Heart left ventricle (tissue), 16 donors: ENCODE measurements around the gene AHCTF1. TPM values are rescaled to one million over a fixed set of nuclear protein-coding genes. Genes with fewer than 3 reads are reported as not detected.
"Not testable (repeated sequence)": the region's sequence is repeated elsewhere in the genome, so short reads cannot be mapped to it uniquely, and the experiment has no call there.

Experiments used
- ATAC-seq, 4 donors: fragments of 200-7000 bp; cut with Tn5 transposase; one replicate each; pipeline ENCODE4 v1.9.1; 2020 to 2022; ENCODE audit warnings: moderate library complexity in 4 of 4, mild to moderate bottlenecking in 3 of 4, moderate number of reproducible peaks in 1 of 4
- DNase-seq, 5 donors: peaks; one replicate each; pipeline ENCODE4 v3.0.0-alpha.2; 2020
- H3K27ac ChIP-seq, 12 donors: fragments of 200-600 bp; sonication (generic) in 4 of 12; one replicate each; pipeline versions ENCODE4 v1.5.0 to v1.8.0; 2016 to 2022; ENCODE audit warnings: mild to moderate bottlenecking in 2 of 12
- H3K27me3 ChIP-seq, 9 donors: fragments of 200-600 bp; sonication (generic) in 2 of 9; one replicate each; pipeline versions ENCODE4 v1.5.1 to v1.8.0; 2016 to 2022; ENCODE audit warnings: mild to moderate bottlenecking in 3 of 9
- H3K36me3 ChIP-seq, 9 donors: fragments of 200-600 bp; sonication (generic) in 2 of 9; one replicate each; pipeline versions ENCODE4 v1.5.0 to v1.8.0; 2018 to 2022; ENCODE audit warnings: mild to moderate bottlenecking in 2 of 9
- H3K4me1 ChIP-seq, 12 donors: fragments of 200-600 bp; sonication (generic) in 4 of 12; one replicate each; pipeline versions ENCODE4 v1.5.0 to v1.8.0; 2016 to 2022; ENCODE audit warnings: mild to moderate bottlenecking in 3 of 12
- H3K4me3 ChIP-seq, 12 donors: fragments of 200-600 bp; sonication (generic) in 4 of 12; one replicate each; pipeline versions ENCODE4 v1.5.0 to v1.8.0; 2017 to 2022; ENCODE audit warnings: mild to moderate bottlenecking in 9 of 12, moderate library complexity in 4 of 12
- H3K9me3 ChIP-seq, 12 donors: fragments of 200-600 bp; sonication (generic) in 4 of 12; one replicate each; pipeline versions ENCODE4 v1.5.0 to v1.8.0; 2016 to 2022; ENCODE audit warnings: mild to moderate bottlenecking in 1 of 12
- POLR2A ChIP-seq, 2 donors: fragments of 450-650 bp; IDR thresholded peaks; one replicate each; pipeline ENCODE4 v1.6.1; 2017; ENCODE audit warnings: antibody characterized with exemption in 2 of 2, mild to moderate bottlenecking in 2 of 2, moderate library complexity in 2 of 2
- WGBS, 4 donors: extraction: QIAGEN DNeasy Blood & Tissue Kit in 2 of 4; methylation state at CpG; one replicate each; pipeline versions ENCODE4 v1.1.5 to v1.1.7; 2013 to 2018; 5-methylcytosine and 5-hydroxymethylcytosine counted together
- intact Hi-C, 10 donors: fragments of 100-400 bp; cut with DNase I; formaldehyde crosslinking; loops; one replicate each; pipeline versions ENCODE4 v1.11.1 to v1.14.2; 2022
- polyA plus RNA-seq, 2 donors: library from polyadenylated mRNA; stranded (reverse); fragments of 200-250 nt; gene quantifications; one replicate each; pipeline ENCODE4 v1.2.3, GENCODE V29; 2013
- total RNA-seq, 9 donors: library from RNA; depleted of rRNA in 2 of 9; stranded (reverse); fragments of >200 nt in 2 of 9; fragmentation: NEBNext Ultra II Directional in 3 of 9; extraction: Animal tissue kit (Norgen Biotek cat#: 25700) in 3 of 9; gene quantifications; one replicate each; pipeline versions ENCODE4 v1.1.0 to v1.2.4, GENCODE V29; 2016 to 2023
- TF ChIP-seq, protein P1 (sequence below), 12 donors: fragments of 200-600 bp; sonication (generic) in 4 of 12; IDR thresholded peaks; one replicate each; pipeline versions ENCODE4 v1.5.0 to v1.8.0; 2018 to 2022; ENCODE audit warnings: antibody characterized with exemption in 12 of 12, mild to moderate bottlenecking in 5 of 12
- donor health status: ischemic (EF 13 %, LVEDD 7.1; RV severe dilation, severe dysfunction).
- donor health status: healthy with polysubstance abuse.
- donor health status: DM: no; HTN: yes; CAD: no.
- donor health status: DM: no; HTN: no; CAD: no.
- donor health status: ischemic (EF 25% LVEDD 6.9; RV normal size, moderate dysfunction).
- donor health status: ischemic (EF 25% LVEDD 5.7; RV mildly dilated, moderate dysfunction).
- donor health status: healthy.
- donor health status: DM: yes; HTN: yes; CAD: no.
- donor health status: ischemic (EF 35%, LVEDD 5.7; RV mildly dilated, moderate dysfunction).
- donor health status: nonischemic (EF 11% LVEDD 7.7; RV severe dilation, severe dysfunction).
- donor health status: DM: yes; HTN: yes; CAD: no.
- donor health status: PGD.
- donor health status: ischemic (EF 29% LVEDD 5.4; RV normal size, mild dysfunction).
- donor health status: nonischemic (EF 23%, LVEDD 6.1; RV moderate dilation, normal function).

Gene AHCTF1
- total and polyA plus RNA-seq, 11 donors, result 6.3 to 39.7 (median 19.4) TPM

DNA sequence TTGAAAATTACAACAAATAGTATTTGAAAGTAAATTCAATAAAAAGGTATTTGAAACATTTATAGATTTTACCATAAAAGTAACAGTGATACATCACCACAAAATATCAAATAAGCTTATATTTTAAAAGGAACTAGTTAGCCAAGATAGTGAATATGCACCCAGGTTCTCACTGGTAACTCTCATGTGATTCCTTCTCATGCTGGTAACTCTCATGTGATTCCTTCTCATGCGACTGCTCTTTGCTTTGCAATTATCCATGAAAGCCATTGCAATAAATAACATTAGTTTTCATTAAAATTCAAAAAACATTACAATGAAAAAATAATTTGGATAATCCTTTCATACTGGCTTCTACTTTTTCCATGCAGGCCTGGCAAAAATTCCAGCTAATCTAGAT is 75.4 kb downstream of the AHCTF1 start:
- no peak for TF ChIP-seq POLR2A (IDR thresholded peaks at IDR 0.05)
- TF ChIP-seq, protein P1, sequence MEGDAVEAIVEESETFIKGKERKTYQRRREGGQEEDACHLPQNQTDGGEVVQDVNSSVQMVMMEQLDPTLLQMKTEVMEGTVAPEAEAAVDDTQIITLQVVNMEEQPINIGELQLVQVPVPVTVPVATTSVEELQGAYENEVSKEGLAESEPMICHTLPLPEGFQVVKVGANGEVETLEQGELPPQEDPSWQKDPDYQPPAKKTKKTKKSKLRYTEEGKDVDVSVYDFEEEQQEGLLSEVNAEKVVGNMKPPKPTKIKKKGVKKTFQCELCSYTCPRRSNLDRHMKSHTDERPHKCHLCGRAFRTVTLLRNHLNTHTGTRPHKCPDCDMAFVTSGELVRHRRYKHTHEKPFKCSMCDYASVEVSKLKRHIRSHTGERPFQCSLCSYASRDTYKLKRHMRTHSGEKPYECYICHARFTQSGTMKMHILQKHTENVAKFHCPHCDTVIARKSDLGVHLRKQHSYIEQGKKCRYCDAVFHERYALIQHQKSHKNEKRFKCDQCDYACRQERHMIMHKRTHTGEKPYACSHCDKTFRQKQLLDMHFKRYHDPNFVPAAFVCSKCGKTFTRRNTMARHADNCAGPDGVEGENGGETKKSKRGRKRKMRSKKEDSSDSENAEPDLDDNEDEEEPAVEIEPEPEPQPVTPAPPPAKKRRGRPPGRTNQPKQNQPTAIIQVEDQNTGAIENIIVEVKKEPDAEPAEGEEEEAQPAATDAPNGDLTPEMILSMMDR (IDR thresholded peaks at IDR 0.05), result no peak
- Histone ChIP-seq H3K36me3 (peaks cover 0 to 100% (median 99%) of the 10 kb centered on the region in 9 donors), H3K4me3 (no peak overlapping the region), H3K4me1 (peaks cover 0 to 2% (median 0%) of the 10 kb centered on the region in 12 donors), H3K27me3 (no peaks in the 10 kb centered on the region), H3K27ac (no peak overlapping the region), H3K9me3 (no peaks in the 10 kb centered on the region)
- no peak for DNase-seq
- WGBS, 4 donors, result 81 to 95% (median 88%) methylated on average over 1 of the region's 1 CpG
- ATAC-seq, result no peak
- intact Hi-C loops, result loop anchor here in 1 of 10 donors (5.0 kb wide), 1 partner anchor 41 kb away; no protein-coding TSS in a partner anchor

DNA sequence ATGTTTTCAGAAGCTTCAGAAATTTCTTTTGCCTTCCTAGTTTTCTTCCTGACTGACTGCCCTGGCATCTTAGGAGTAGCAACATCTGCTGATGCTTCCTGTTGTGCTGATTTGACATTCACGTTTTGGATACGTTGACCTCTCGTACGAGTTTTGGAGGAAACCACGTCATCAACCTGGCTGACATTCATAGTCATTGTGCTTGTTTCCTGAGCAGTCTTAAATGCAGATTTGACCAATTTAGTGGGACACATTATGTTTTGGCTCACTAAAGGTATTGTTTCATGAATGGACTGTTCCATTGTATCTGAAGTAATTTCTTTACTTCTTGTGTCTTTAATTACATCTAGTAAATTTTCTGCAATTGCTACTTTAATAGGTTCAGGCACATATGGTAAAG is 81.1 kb downstream of the AHCTF1 start:
- H3K9me3 ChIP-seq, H3K4me1 ChIP-seq, DNase-seq, H3K27me3 ChIP-seq, H3K4me3 ChIP-seq, intact Hi-C loops: not testable (repeated sequence)
- ATAC-seq, result peak; percentile 53 to 94 (median 61)
- 24 to 67% (median 54%) methylated on average over 3 to 5 of the region's 5 CpGs for WGBS, 4 donors
- H3K27ac ChIP-seq, result peak overlapping the region in 10 of 12 donors; percentile 11 to 72 (median 38)
- peaks cover 0 to 100% (median 90%) of the 10 kb centered on the region in 9 donors for H3K36me3 ChIP-seq

DNA sequence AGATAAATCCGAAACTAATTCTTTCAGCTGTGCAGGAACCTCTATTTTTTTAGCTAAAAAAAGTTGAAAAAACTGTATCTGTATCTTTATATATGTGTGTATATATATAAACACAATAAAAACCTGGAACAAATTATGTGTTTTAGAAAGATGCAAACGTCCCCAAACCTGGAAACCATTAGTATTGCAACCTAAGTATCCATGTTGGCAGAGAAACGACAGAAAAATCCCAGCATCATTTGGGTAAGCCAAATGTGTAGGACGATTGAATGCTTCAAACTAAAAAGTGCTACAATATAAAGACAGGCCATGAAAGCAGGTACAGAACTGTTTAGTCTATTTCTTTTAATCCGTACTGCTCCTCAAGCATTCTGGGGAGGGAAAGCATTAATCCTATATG is 87.9 kb downstream of the AHCTF1 start:
- Histone ChIP-seq H3K9me3 (no peaks in the 10 kb centered on the region), H3K27me3 (no peaks in the 10 kb centered on the region), H3K36me3 (peaks cover 0 to 100% (median 96%) of the 10 kb centered on the region in 9 donors), H3K4me1 (no peaks in the 10 kb centered on the region), H3K4me3 (no peak overlapping the region), H3K27ac (no peak overlapping the region)
- 89 to 93% (median 91%) methylated on average over 5 of the region's 5 CpGs for WGBS, 4 donors
- no peak for ATAC-seq
- no peak for DNase-seq
- intact Hi-C loops, result no loop called here
- TF ChIP-seq POLR2A (IDR thresholded peaks at IDR 0.05), result no peak
- TF ChIP-seq, protein P1 (IDR thresholded peaks at IDR 0.05), result no peak

DNA sequence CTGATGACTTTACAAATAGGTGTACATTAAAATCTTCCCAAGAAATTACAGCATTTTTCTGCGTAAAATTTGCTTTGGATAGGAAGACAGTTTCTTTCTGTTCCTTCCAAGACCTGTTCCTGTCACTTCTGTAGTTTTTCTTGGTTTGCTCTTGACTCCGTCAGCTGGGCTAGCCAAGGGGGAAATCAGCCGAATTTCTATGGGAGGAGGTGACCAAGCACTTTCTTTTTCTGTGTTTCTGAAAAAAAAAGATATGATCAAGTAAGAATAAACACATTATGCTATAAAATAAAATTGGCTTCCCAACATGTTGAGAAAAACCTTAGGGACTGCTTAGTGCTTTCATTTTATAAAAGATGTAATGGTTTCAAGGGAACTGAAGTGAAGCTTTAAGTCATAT is 91.0 kb downstream of the AHCTF1 start:
- ATAC-seq, H3K27ac ChIP-seq: not testable (repeated sequence)
- H3K36me3 ChIP-seq, result peaks cover 0 to 73% (median 68%) of the 10 kb centered on the region in 9 donors

DNA sequence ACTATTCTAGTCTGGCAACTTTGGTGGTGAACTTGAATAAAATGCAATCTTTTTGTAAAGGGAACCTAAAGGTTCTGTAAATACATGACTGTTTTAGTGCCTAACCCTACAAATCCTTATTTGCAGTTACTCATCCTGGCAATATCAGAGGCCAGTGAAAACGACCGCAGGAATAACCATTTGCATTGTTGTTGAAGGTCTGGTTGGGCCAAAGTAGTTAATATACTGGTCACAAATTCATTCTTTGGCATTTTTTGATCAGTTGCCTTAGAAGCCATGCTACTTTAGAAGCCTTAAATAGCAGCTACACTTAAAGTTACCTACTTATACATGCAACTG is 93.7 kb downstream of the AHCTF1 start:
- no peaks in the 10 kb centered on the region for H3K9me3 ChIP-seq
- H3K36me3 ChIP-seq, result peaks cover 0 to 46% (median 41%) of the 10 kb centered on the region in 9 donors
- H3K4me3 ChIP-seq, result no peak overlapping the region
- no peak for DNase-seq
- intact Hi-C loops, result no loop called here
- peaks cover 0 to 9% (median 0%) of the 10 kb centered on the region in 12 donors for H3K4me1 ChIP-seq
- H3K27me3 ChIP-seq, result no peaks in the 10 kb centered on the region
- TF ChIP-seq POLR2A (IDR thresholded peaks at IDR 0.05), result no peak
- TF ChIP-seq, protein P1 (IDR thresholded peaks at IDR 0.05), result no peak
- no peak for ATAC-seq
- 82 to 90% (median 88%) methylated on average over 2 of the region's 2 CpGs for WGBS, 4 donors
- H3K27ac ChIP-seq, result no peak overlapping the region

More for the DNA sequence above, 91.0 kb downstream of the AHCTF1 start:
- DNase-seq, intact Hi-C loops, H3K4me1 ChIP-seq, H3K9me3 ChIP-seq, H3K4me3 ChIP-seq, H3K27me3 ChIP-seq: not testable (repeated sequence)
- WGBS, 4 donors, result 87 to 94% (median 89%) methylated on average over 3 of the region's 3 CpGs
